ENCODE results near the gene SERPINA12.

The SERPINA12 gene

GRCh38 chr14:94464290-94464689, 45.0 kb downstream of the SERPINA12 start:
- no peak for DNase-seq (ENCODE audit: low spot score)

GRCh38 chr14:94462763-94463572, 46.3 kb downstream of the SERPINA12 start:
- DNase-seq (ENCODE audit: low spot score) = no peak

GRCh38 chr14:94462219-94462551, 47.1 kb downstream of the SERPINA12 start:
- DNase-seq (ENCODE audit: low spot score) = no peak

GRCh38 chr14:94461526-94462218, 47.6 kb downstream of the SERPINA12 start:
- DNase-seq (ENCODE audit: low spot score) = no peak

GRCh38 chr14:94460631-94461416, 48.4 kb downstream of the SERPINA12 start:
- no peak for DNase-seq (ENCODE audit: low spot score)

- DNase-seq (ENCODE audit: low spot score) = no peak
Observed at GRCh38 chr14:94458558-94459205, 50.6 kb downstream of the SERPINA12 start.

DNA sequence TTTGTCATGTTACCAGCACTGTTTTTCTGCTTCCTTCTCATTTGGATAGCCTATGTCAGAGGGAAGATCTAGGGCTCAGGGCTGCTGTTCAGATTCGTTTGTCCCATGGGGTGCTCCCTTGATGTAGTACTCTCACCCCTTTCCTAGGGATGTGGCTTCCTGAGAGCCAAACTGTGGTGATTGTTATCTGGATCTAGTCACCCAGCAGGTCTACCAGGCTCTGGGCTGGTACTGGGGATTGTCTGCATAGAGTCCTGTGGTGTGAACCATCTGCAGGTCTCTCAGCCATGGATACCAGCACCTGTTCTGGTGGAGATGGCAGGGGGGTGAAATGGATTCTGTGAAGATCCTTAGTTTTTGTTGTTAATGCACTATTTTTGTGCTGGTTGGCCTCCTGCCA, 51.2 kb downstream of the SERPINA12 start:
- no peak for DNase-seq (ENCODE audit: low spot score)

DNA sequence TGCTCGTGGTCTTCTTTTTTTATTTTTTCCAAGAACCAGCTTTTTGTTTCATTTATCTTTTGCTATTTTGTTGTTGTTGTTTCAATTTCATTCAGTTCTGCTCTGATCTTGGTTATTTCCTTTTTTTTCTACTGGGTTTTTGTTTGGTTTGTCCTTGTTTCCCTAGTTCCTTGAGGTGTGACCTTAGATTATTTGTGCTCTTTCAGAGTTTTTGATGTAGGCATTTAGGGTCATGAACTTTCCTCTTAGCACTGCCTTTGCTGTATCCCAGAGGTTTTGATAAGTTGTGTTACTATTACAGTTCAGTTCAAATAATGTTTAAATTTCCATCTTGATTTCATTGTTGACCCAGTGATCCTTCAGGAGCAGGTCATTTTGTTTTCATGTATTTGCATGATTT, 53.3 kb downstream of the SERPINA12 start:
- DNase-seq (ENCODE audit: low spot score) = no peak

DNA sequence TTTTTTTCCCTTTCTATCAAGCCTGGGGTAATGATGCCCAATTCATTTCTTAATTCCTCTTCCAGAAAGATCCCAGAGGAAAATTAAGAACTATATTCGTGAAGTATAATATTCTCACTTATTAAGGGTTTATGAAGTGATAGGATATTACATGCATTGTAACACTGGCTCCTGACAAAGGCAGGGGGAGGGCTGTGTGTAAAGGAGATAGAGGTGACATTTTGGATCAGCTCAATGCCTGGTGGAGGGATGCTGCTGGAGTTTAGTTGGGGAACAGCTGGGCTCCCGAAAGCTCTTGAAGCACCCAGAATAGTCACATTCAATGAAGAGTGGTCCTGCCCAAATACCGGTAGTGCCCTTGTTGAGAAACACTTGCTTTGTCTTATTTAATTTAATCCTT, 57.4 kb downstream of the SERPINA12 start:
- no peak for DNase-seq (ENCODE audit: low spot score)

GRCh38 chr14:94451091-94451771, 58.0 kb downstream of the SERPINA12 start:
- peak; percentile 28 for DNase-seq (ENCODE audit: low spot score)

- no peak for DNase-seq (ENCODE audit: low spot score)
Observed at GRCh38 chr14:94450722-94451090, 58.6 kb downstream of the SERPINA12 start.

DNA sequence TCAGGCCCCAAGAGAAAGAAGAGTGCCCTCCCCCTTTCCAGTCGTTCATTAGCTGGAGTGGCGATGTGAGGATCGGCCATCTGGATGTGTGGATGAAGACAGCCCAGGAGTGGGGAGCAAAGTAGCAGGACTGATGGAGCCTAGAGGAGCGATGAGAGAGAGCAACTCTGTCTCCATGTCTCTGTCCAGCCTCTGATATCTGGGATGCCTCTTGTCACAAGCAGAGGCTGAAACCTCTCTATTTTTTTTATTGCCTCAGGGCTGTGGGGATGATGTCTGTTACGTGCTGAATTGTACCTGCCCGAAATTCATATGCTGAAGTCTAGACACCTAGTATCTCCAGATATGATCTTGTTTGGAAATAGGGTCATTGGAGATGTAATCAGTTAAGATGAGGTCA, 59.3 kb downstream of the SERPINA12 start:
- DNase-seq (ENCODE audit: low spot score) = no peak

GRCh38 chr14:94448071-94448808, 61.0 kb downstream of the SERPINA12 start:
- DNase-seq (ENCODE audit: low spot score) = no peak

DNA sequence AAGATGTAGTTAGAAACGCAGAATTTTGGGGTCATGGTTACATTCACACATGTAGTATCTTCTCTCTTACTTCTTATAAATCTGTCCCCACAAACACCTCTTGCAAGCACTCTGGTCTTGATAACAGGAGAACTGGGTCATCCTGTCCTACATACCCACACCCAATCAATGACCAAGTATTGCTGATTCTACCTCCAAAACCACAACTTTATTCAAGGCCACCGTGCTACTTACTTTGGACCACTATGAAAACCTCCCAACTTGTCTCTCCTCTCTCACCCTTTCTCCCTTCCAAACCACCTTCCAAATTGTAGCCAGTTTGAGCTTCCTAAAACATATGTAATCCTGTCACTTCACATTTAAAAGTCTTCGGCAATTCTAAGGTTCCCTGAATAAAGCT, 62.1 kb downstream of the SERPINA12 start:
- no peak for DNase-seq (ENCODE audit: low spot score)

- no peak for DNase-seq (ENCODE audit: low spot score)
Observed at GRCh38 chr14:94446126-94446525, 63.1 kb downstream of the SERPINA12 start.

DNA sequence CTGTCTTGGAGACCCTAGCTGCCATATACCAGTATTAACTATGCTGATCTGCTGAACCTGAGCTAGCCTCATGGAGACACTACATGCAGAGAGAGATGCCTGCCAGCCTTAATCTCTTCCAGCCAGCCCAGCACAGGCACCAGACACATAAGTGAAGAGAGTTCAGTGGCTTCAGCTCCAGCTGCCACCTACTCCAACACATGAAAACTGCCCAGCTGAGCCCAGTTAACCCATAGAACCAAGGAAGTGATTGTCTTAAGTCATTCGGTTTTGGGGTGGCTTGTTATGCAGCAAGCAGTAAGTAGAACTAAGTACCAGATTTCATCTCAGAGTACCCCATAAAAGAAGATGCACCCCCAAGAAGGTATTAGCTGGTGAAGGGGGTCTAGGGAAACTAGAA, 64.3 kb downstream of the SERPINA12 start:
- DNase-seq (ENCODE audit: low spot score) = no peak

GRCh38 chr14:94441531-94442205, 67.6 kb downstream of the SERPINA12 start:
- DNase-seq (ENCODE audit: low spot score) = no peak

GRCh38 chr14:94441130-94441529, 68.1 kb downstream of the SERPINA12 start:
- DNase-seq (ENCODE audit: low spot score) = no peak

- DNase-seq (ENCODE audit: low spot score) = no peak
Observed at GRCh38 chr14:94439453-94440057, 69.7 kb downstream of the SERPINA12 start.

All from HuH-7 (cell line).